HG03354 (cell line): Measurements from ENCODE around the gene LFNG.

Source experiments
- ATAC-seq: cut with Tn5 transposase; IDR thresholded peaks from one replicate; pipeline ENCODE4 v1.9.1; 2021; ENCODE audit warnings: mild to moderate bottlenecking; ENCODE audit not compliant: unreplicated experiment, poor library complexity, severe bottlenecking

The LFNG gene

GRCh38 chr7:2519119-2519930 is at the start of gene LFNG:
Gene LFNG, plus strand, starts transcription at chr7:2519774. Its CDS starts 88 bp downstream, at chr7:2519862.
- ATAC-seq: peak; percentile 81

GRCh38 chr7:2470204-2471021 is 49.2 kb upstream of the LFNG start:
- ATAC-seq: no peak

GRCh38 chr7:2471022-2471329 is 48.6 kb upstream of the LFNG start:
- no peak for ATAC-seq

- ATAC-seq: no peak
Measured at GRCh38 chr7:2471396-2471795, 48.2 kb upstream of the LFNG start.

- no peak for ATAC-seq
Measured at GRCh38 chr7:2472739-2473138, 46.8 kb upstream of the LFNG start.

- ATAC-seq: no peak
Measured at GRCh38 chr7:2473496-2474180, 45.9 kb upstream of the LFNG start.

- ATAC-seq: no peak
Measured at GRCh38 chr7:2474224-2474623, 45.4 kb upstream of the LFNG start.

- ATAC-seq: no peak
Measured at GRCh38 chr7:2474813-2475677, 44.5 kb upstream of the LFNG start.

- no peak for ATAC-seq
Measured at GRCh38 chr7:2475678-2476015, 43.9 kb upstream of the LFNG start.

- ATAC-seq: no peak
Measured at GRCh38 chr7:2476298-2476697, 43.3 kb upstream of the LFNG start, which contains the start of gene GRIFIN. Gene GRIFIN, minus strand, starts transcription at chr7:2476398. Its CDS starts 15 bp downstream, at chr7:2476383.

- no peak for ATAC-seq
Measured at GRCh38 chr7:2476776-2477446, 42.7 kb upstream of the LFNG start.

- no peak for ATAC-seq
Measured at GRCh38 chr7:2477447-2478398, 41.9 kb upstream of the LFNG start.

GRCh38 chr7:2478399-2478785 is 41.2 kb upstream of the LFNG start:
- ATAC-seq: no peak

GRCh38 chr7:2478800-2479199 is 40.8 kb upstream of the LFNG start:
- ATAC-seq: no peak

GRCh38 chr7:2479276-2480069 is 40.1 kb upstream of the LFNG start:
- no peak for ATAC-seq

GRCh38 chr7:2480070-2480408 is 39.5 kb upstream of the LFNG start:
- ATAC-seq: no peak

GRCh38 chr7:2481195-2481594 is 38.4 kb upstream of the LFNG start:
- no peak for ATAC-seq
